Limb (tissue), 2 donors: Measurements from ENCODE around the gene SLC38A8.
A peak's percentile ranks its signal among the peaks of the same experiment; 100 is the strongest.

Experiments used
- DNase-seq, 2 donors: peaks; one replicate each; pipeline ENCODE4 v3.0.0-alpha.2; 2016; ENCODE audit errors: extremely low spot score in 2 of 2

The SLC38A8 gene

DNA sequence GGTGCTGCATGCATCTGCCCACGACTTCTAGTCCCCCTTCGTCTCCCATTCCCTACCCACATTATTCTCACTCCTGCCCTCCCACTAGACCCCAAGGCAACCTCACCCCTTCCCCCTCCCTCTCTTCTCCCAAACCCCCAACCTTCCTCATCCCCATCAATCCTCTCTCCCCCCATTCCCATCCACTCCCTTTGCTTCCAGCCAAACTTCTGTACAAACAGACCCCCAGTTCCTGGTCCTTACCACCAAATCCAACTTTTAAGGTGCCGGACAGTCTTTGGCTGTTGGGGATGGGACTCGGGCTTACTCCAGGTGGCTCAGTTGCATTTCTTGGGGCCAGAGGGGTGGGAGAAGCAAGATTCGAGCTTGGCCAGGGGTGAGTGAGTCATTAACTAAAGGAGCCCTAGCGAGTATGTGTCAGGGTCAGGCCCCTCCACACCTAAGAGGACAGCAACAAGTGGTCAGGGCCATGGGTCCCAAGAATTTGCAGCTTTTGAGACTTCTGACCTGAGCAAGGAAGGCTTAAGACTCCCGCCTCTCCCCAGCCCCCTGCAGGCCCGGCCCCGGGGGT is at the start of gene SLC38A8:
SLC38A8 (minus strand) TSS at position 488 of the 571 bp plus-strand sequence. CDS start 638 bp downstream, outside the sequence.
- no peak for DNase-seq

DNA sequence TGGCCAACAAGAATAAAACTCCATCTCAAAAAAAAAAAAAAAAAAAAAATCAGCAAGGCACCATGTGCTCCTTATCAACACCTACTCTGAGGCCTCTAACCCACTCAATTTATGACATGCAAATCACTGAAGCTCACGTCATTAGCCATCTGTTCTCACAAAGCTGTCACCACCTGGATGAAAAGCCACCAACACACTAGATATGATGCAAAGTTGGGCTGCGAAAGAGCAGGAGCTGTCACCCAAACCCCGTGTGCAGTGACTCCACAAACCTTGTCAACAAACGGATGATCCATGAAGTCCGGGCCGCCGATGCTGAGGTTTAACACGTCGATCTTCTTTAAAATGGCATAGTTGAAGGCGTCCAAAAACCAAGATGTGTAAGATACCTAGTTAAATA is 48.9 kb upstream of the SLC38A8 start:
- no peak for DNase-seq

DNA sequence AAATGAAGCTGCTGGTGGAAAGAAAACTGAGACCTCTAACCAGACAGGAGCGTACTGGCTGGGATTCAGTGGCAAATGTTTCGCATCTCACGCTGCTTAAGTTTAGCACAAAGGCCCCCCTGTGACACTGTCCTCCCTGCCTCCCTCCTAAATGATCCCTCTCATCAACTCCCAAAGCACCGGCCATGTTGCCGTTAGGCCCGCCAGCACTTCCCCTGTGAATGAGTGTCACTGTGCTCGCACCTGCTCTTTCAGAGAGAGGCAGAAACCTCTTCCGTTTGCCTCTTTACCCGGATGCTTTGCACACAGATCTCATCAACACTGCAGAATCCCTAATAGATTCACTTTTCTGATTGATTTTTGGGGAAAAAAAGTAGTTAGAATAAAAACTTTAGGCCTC is 47.6 kb upstream of the SLC38A8 start:
- no peak for DNase-seq

DNA sequence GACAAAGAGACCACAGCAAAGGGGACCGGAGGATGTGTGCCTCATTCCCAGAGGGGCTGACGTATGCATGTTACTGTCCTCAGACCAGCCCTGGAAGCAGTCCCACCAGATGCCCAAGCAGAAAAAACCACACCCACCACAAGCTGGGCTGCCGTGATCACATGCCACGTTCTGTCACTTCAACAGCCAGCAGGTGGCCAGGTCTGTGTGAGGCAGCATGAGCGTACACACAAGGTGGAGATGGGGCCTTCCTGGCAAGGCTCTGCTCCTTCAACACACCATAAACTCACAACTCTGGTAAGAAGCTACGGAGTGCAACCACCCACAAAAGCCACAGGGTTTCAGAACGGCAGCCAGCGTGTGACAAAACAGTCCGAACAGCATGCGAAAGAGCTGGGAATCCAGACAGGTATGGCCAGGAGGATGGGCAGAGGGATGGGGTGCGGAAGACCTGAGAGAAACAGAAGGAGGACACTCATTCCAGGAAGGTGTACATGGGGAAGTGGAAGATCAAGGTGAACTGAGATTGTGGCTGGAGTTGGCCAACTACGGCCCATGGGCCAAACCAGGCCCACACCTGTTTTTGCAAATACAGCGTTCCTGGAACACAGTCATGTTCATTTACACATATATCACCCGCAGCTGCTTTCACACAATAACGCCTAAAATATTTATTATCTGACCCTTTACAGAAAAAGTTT is 46.2 kb upstream of the SLC38A8 start:
- no peak for DNase-seq

GRCh38 chr16:84087466-84088151 is 45.0 kb upstream of the SLC38A8 start:
- DNase-seq: no peak

DNA sequence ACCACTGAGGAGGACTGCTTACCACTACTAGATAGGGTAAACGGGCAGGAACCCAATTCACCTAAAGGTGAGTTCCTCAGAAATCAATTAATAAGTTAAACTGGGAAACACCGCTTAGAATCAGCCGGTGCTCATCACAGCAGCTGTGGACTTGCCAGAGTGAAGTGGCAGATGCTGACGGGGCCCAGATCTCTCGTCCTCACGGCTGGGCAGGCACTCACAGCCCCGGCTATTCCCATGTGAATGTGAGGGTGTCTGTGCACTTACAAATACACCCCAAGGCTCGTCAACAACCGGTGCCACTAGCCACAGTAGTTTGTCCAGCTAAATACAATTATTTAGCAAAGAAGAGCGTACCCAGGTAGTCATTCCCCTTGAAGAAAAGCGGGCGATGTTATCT is 44.4 kb upstream of the SLC38A8 start:
- no peak for DNase-seq

- no peak for DNase-seq
Observed at GRCh38 chr16:84086341-84086740, 43.7 kb upstream of the SLC38A8 start.

- DNase-seq: no peak
Observed at GRCh38 chr16:84085773-84086172, 43.2 kb upstream of the SLC38A8 start.

DNA sequence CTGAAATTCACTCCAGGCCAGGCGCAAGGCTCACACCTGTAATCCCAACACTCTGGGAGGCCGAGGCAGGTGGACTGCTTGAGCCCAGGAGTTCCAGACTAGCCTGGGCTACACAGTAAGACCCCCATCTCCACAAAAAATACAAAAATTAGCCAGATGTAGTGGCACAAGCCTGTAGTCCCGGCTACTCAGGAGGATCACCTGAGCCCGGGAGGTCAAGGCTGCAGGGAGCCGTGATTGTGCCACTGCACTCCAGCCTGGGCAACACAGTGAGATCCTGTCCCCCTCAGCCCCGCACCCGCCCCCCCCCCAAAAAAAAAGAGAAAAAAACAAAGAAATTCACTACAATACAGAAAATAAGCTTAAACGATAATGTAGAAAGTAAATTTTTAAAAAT is 42.7 kb upstream of the SLC38A8 start:
- DNase-seq: no peak

GRCh38 chr16:84084570-84085270 is 42.1 kb upstream of the SLC38A8 start:
- peak; percentile 13 to 59 for DNase-seq

- no peak for DNase-seq
Observed at GRCh38 chr16:84082835-84083569, 40.4 kb upstream of the SLC38A8 start.

- no peak for DNase-seq
Observed at GRCh38 chr16:84082110-84082509, 39.5 kb upstream of the SLC38A8 start.

GRCh38 chr16:84081446-84081989 is 38.9 kb upstream of the SLC38A8 start:
- no peak for DNase-seq

- no peak for DNase-seq
Observed at GRCh38 chr16:84080813-84081212, 38.2 kb upstream of the SLC38A8 start.

- DNase-seq: no peak
Observed at GRCh38 chr16:84080378-84080777, 37.8 kb upstream of the SLC38A8 start.

- DNase-seq: no peak
Observed at GRCh38 chr16:84079664-84080063, 37.1 kb upstream of the SLC38A8 start.

DNA sequence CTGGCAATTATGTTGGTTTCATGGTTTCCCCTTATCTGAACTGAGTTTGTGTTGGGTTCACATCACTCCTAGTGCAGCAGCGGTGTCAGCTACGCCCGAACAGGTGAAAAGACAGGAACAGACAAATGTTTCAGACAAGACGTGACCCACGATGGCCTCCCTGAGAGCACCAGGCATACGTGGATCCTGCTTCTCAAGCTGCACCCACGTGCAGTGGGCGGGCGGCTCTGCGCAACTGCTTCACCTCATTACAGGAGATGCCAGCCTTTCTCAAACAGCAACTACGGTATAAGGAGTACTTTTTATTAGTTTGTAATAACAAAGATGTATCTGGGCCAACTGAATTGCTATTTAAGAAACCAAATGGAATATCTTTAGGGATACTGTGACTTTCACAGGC is 32.8 kb upstream of the SLC38A8 start:
- DNase-seq: no peak

GRCh38 chr16:84074721-84075120 is 32.1 kb upstream of the SLC38A8 start:
- DNase-seq: no peak

- DNase-seq: no peak
Observed at GRCh38 chr16:84072014-84072413, 29.4 kb upstream of the SLC38A8 start.

DNA sequence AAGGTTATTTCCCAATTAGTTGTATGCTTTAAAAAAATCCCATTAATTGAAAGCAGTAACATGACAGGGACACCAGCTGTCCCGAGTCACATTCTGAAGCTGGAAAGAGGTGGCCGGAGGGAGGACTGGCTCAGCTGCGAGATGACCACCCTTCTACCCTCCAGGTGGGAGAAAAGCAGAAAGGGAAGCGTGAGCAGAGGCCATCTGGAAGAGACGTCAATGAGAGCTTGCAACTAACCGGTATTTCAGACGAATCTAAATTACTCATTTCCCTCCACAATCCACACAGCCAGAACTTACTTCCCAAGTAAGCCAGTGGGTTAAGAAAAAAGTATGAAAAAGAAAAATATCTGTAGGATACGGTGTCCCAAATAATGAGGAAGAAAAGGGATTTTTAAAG is 28.5 kb upstream of the SLC38A8 start:
- DNase-seq: no peak

DNA sequence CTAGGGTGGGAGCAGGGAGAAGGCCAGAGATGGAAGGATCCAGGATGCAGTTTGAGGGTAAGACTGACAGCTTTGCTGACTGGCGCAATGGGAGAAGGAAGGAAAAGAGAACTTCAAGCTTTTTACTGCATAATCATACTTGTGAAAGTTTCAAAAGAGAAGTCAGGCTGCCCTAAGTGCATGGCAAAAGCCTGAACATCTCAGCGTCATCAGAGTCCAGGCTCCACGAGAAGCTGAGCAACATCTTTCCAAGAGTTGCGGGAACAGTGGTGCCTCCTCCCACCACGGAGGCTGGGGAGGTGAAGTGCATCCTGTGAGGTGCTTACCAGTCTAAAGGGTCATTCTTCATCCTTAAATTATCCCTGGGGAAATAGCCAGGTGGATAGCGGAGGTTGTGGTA is 26.9 kb upstream of the SLC38A8 start:
- DNase-seq: no peak
